HG02973 (cell line): ENCODE measurements around the gene IL20RA.
"Not testable (repeated sequence)": the region's sequence is repeated elsewhere in the genome, so short reads cannot be mapped to it uniquely, and the experiment has no call there.

ENCODE experiments used
- ATAC-seq: cut with Tn5 transposase; IDR thresholded peaks from one replicate; pipeline ENCODE4 v1.9.1; 2021; ENCODE audit warnings: moderate library complexity; ENCODE audit not compliant: unreplicated experiment

IL20RA gene

GRCh38 chr6:136977075-136977474 is 67.7 kb downstream of the IL20RA start:
- ATAC-seq: no peak

- no peak for ATAC-seq
These were observed 69.6 kb downstream of the IL20RA start for GRCh38 chr6:136975089-136975715.

- not testable (repeated sequence) for ATAC-seq
These were observed 71.0 kb downstream of the IL20RA start for GRCh38 chr6:136973781-136974180.

GRCh38 chr6:136971609-136972008 is 73.2 kb downstream of the IL20RA start:
- ATAC-seq: no peak

- no peak for ATAC-seq
These were observed 74.8 kb downstream of the IL20RA start for GRCh38 chr6:136969930-136970329.

GRCh38 chr6:136969433-136969832 is 75.3 kb downstream of the IL20RA start:
- ATAC-seq: no peak

- ATAC-seq: no peak
These were observed 75.9 kb downstream of the IL20RA start for GRCh38 chr6:136968837-136969236.

- peak; percentile 90 for ATAC-seq
These were observed 76.7 kb downstream of the IL20RA start for GRCh38 chr6:136967876-136968752.

- ATAC-seq: no peak
These were observed 80.4 kb downstream of the IL20RA start for GRCh38 chr6:136964398-136964797.

- no peak for ATAC-seq
These were observed 81.5 kb downstream of the IL20RA start for GRCh38 chr6:136963259-136963658.

GRCh38 chr6:136962661-136963060 is 82.1 kb downstream of the IL20RA start:
- no peak for ATAC-seq

- ATAC-seq: no peak
These were observed 82.9 kb downstream of the IL20RA start for GRCh38 chr6:136961848-136962247.

- ATAC-seq: no peak
These were observed 84.0 kb downstream of the IL20RA start for GRCh38 chr6:136960781-136961180.

GRCh38 chr6:136959935-136960334 is 84.8 kb downstream of the IL20RA start:
- not testable (repeated sequence) for ATAC-seq

GRCh38 chr6:136959471-136959891 is 85.3 kb downstream of the IL20RA start:
- no peak for ATAC-seq

- ATAC-seq: no peak
These were observed 86.6 kb downstream of the IL20RA start for GRCh38 chr6:136958168-136958567.

GRCh38 chr6:136956590-136957544 is 87.9 kb downstream of the IL20RA start:
- no peak for ATAC-seq

- ATAC-seq: no peak
These were observed 89.6 kb downstream of the IL20RA start for GRCh38 chr6:136955123-136955522.

- ATAC-seq: no peak
These were observed 92.0 kb downstream of the IL20RA start for GRCh38 chr6:136952714-136953260.

GRCh38 chr6:136950436-136951126 is 94.2 kb downstream of the IL20RA start:
- ATAC-seq: no peak
